Common myeloid progenitor, CD34-positive (primary cell): ENCODE results near the gene PLLP.

Source experiments
- CTCF ChIA-PET: fragments of 350-600 bp; sonication (Branson Sonifier 250); formaldehyde crosslinking; loops from one replicate; lab custom pipeline; 2021; ENCODE audit warnings: antibody characterized with exemption; lab: Charles Lee
- POLR2A ChIA-PET: fragments of 350-600 bp; sonication (Branson Sonifier 250); formaldehyde crosslinking; loops from one replicate; lab custom pipeline; 2021; ENCODE audit warnings: antibody characterized with exemption; lab: Charles Lee
- DNase-seq, 3 donors: peaks; one replicate each; pipeline versions ENCODE4 v3.0.0 to v3.0.0-alpha.2; 2013
- H3K27ac ChIP-seq, 2 experiments: 1 replicate in 1 of 2; 2 replicates in 1 of 2; pipeline ENCODE4 v1.7.0; 2013; ENCODE audit warnings: inconsistent platforms in 2 of 2, low read length in 2 of 2, mild to moderate bottlenecking in 2 of 2, low read depth in 1 of 2, moderate library complexity in 1 of 2; ENCODE audit not compliant: severe bottlenecking in 2 of 2, insufficient read depth in 1 of 2, poor library complexity in 1 of 2
- H3K27me3 ChIP-seq, 5 experiments: replicated peaks in 2 of 5; 1 replicate in 3 of 5; 2 replicates in 2 of 5; pipeline versions ENCODE4 v1.6.1 to v1.7.0; 2013; ENCODE audit warnings: low read length in 4 of 5, mild to moderate bottlenecking in 2 of 5, moderate library complexity in 2 of 5, inconsistent platforms in 1 of 5; ENCODE audit not compliant: insufficient read depth in 5 of 5, control insufficient read depth in 4 of 5
- H3K36me3 ChIP-seq, 4 experiments: 1 replicate in 2 of 4; 2 replicates in 2 of 4; pipeline versions ENCODE4 v1.6.1 to v1.7.0; 2013; ENCODE audit warnings: low read length in 3 of 4, control low read depth in 1 of 4, mild to moderate bottlenecking in 1 of 4; ENCODE audit not compliant: control insufficient read depth in 4 of 4, insufficient read depth in 4 of 4
- H3K4me1 ChIP-seq, 4 experiments: 1 replicate in 3 of 4; 2 replicates in 1 of 4; pipeline versions ENCODE4 v1.6.1 to v1.7.1; 2013; ENCODE audit warnings: low read length in 3 of 4, mild to moderate bottlenecking in 3 of 4, control low read depth in 1 of 4, inconsistent platforms in 1 of 4, moderate library complexity in 1 of 4; ENCODE audit not compliant: control insufficient read depth in 4 of 4, insufficient read depth in 4 of 4; ENCODE audit errors: control extremely low read depth in 1 of 4
- H3K4me3 ChIP-seq, 7 experiments: 1 replicate in 4 of 7; 2 replicates in 3 of 7; pipeline versions ENCODE4 v1.5.1 to v1.7.0; 2013; ENCODE audit warnings: mild to moderate bottlenecking in 7 of 7, low read length in 6 of 7, moderate library complexity in 6 of 7, inconsistent platforms in 2 of 7, low read depth in 2 of 7, control low read depth in 1 of 7; ENCODE audit not compliant: insufficient read depth in 4 of 7, control insufficient read depth in 1 of 7; ENCODE audit errors: extremely low read depth in 1 of 7
- H3K9me3 ChIP-seq, 5 experiments: 1 replicate in 4 of 5; 2 replicates in 1 of 5; pipeline versions ENCODE4 v1.6.1 to v1.7.1; 2013; ENCODE audit warnings: low read length in 4 of 5, mild to moderate bottlenecking in 2 of 5, inconsistent platforms in 1 of 5, low read depth in 1 of 5, moderate library complexity in 1 of 5; ENCODE audit not compliant: control insufficient read depth in 4 of 5, insufficient read depth in 2 of 5; ENCODE audit errors: control extremely low read depth in 1 of 5
- WGBS: methylation state at CpG from one replicate; pipeline ENCODE4 v1.1.5; 2013; ENCODE audit not compliant: insufficient coverage; 5-methylcytosine and 5-hydroxymethylcytosine counted together

Gene PLLP

GRCh38 chr16:57318240-57318970 is 33.9 kb upstream of the PLLP start:
- no peaks in the 10 kb centered on the region for H3K9me3 ChIP-seq
- peaks cover 0 to 3% (median 0%) of the 10 kb centered on the region in 4 experiments for H3K4me1 ChIP-seq
- no peak overlapping the region for H3K27ac ChIP-seq
- ChIA-PET CTCF (no interaction called here), POLR2A (no interaction called here)
- 100% methylated on average over 11 of the region's 13 CpGs for WGBS
- H3K27me3 ChIP-seq, result no peaks in the 10 kb centered on the region
- H3K36me3 ChIP-seq, result no peaks in the 10 kb centered on the region
- H3K4me3 ChIP-seq, result no peak overlapping the region
- DNase-seq, result no peak

- no peak overlapping the region for H3K27ac ChIP-seq
- H3K9me3 ChIP-seq, result no peaks in the 10 kb centered on the region
- ChIA-PET POLR2A (no interaction called here), CTCF (interaction anchor here (1.7 to 2.4 kb wide), 2 partner anchors 97 to 101 kb away, joined by 3 to 6 read pairs; no protein-coding TSS in a partner anchor)
- H3K36me3 ChIP-seq, result no peaks in the 10 kb centered on the region
- peaks cover 0 to 3% (median 0%) of the 10 kb centered on the region in 4 experiments for H3K4me1 ChIP-seq
- H3K4me3 ChIP-seq, result no peak overlapping the region
- H3K27me3 ChIP-seq, result no peaks in the 10 kb centered on the region
- DNase-seq, result no peak
- 100% methylated on average over 2 of the region's 3 CpGs for WGBS
Measured at GRCh38 chr16:57316390-57317017, 32.0 kb upstream of the PLLP start.

GRCh38 chr16:57315416-57315815 is 30.9 kb upstream of the PLLP start:
- POLR2A ChIA-PET, result interaction anchor here (0.6 kb wide), 1 partner anchor 11 kb away, joined by 5 read pairs; no protein-coding TSS in a partner anchor

GRCh38 chr16:57314161-57314785 is 29.8 kb upstream of the PLLP start:
- Histone ChIP-seq H3K4me1 (peaks cover 0 to 7% (median 0%) of the 10 kb centered on the region in 4 experiments), H3K27me3 (peaks cover 0 to 2% (median 0%) of the 10 kb centered on the region in 5 experiments), H3K36me3 (no peaks in the 10 kb centered on the region), H3K27ac (no peak overlapping the region), H3K9me3 (no peaks in the 10 kb centered on the region), H3K4me3 (no peak overlapping the region)
- WGBS, result 100% methylated on average over 1 of the region's 1 CpG
- DNase-seq, result no peak
- CTCF ChIA-PET, result interaction anchor here (1.2 to 17.2 kb wide), 2 partner anchors 13 to 104 kb away, joined by 4 to 250 read pairs; no protein-coding TSS in a partner anchor
- POLR2A ChIA-PET, result no interaction called here

More at GRCh38 chr16:57315416-57315815, 30.9 kb upstream of the PLLP start:
- Histone ChIP-seq H3K36me3 (no peaks in the 10 kb centered on the region), H3K27ac (no peak overlapping the region), H3K4me1 (peaks cover 0 to 3% (median 0%) of the 10 kb centered on the region in 4 experiments), H3K4me3 (no peak overlapping the region), H3K9me3 (no peaks in the 10 kb centered on the region), H3K27me3 (peaks cover 0 to 2% (median 0%) of the 10 kb centered on the region in 5 experiments)
- DNase-seq, result peak in 1 of 3 donors; percentile 12
- CTCF ChIA-PET, result interaction anchor here (0.6 to 2.4 kb wide), 2 partner anchors 91 to 102 kb away, joined by 3 to 6 read pairs; no protein-coding TSS in a partner anchor
- WGBS, result 38% methylated on average over 4 of the region's 7 CpGs

- no peaks in the 10 kb centered on the region for H3K36me3 ChIP-seq
- CTCF ChIA-PET, result interaction anchor here (1.2 to 17.2 kb wide), 2 partner anchors 12 to 105 kb away, joined by 4 to 250 read pairs; no protein-coding TSS in a partner anchor
- WGBS, result 100% methylated on average over 2 of the region's 2 CpGs
- DNase-seq, result no peak
- no peak overlapping the region for H3K4me3 ChIP-seq
- H3K27me3 ChIP-seq, result peaks cover 0 to 2% (median 0%) of the 10 kb centered on the region in 5 experiments
- POLR2A ChIA-PET, result no interaction called here
- peaks cover 0 to 7% (median 0%) of the 10 kb centered on the region in 4 experiments for H3K4me1 ChIP-seq
- H3K27ac ChIP-seq, result no peak overlapping the region
- no peaks in the 10 kb centered on the region for H3K9me3 ChIP-seq
Measured at GRCh38 chr16:57313509-57313908, 29.0 kb upstream of the PLLP start.

GRCh38 chr16:57310801-57311200 is 26.3 kb upstream of the PLLP start:
- Histone ChIP-seq H3K9me3 (no peaks in the 10 kb centered on the region), H3K27me3 (peaks cover 0 to 2% (median 0%) of the 10 kb centered on the region in 5 experiments), H3K27ac (no peak overlapping the region), H3K4me3 (no peak overlapping the region), H3K4me1 (peaks cover 0 to 7% (median 0%) of the 10 kb centered on the region in 4 experiments), H3K36me3 (no peaks in the 10 kb centered on the region)
- WGBS, result 33% methylated on average over 1 of the region's 4 CpGs
- ChIA-PET CTCF (interaction anchor here (17.2 kb wide), 1 partner anchor 107 kb away, joined by 250 read pairs; no protein-coding TSS in a partner anchor), POLR2A (interaction anchor here (0.6 kb wide), 1 partner anchor 515 kb away, joined by 3 read pairs; no protein-coding TSS in a partner anchor)
- no peak for DNase-seq
